K562 (cell line): Measurements from ENCODE around the gene MYBPC3. TPM values are rescaled to one million over a fixed set of nuclear protein-coding genes. Genes with fewer than 3 reads are reported as not detected.

ENCODE experiments used
- ATAC-seq: fragments of 200-7000 bp; cut with Tn5 transposase; 3 replicates; pipeline ENCODE4 v1.9.1; 2020; ENCODE audit warnings: moderate library complexity
- BruUV-seq: library from RNA; stranded (reverse); fragments of 400-500 nt; replicated peaks from 2 replicates; lab custom pipeline; 2021; lab: Mats Ljungman, UMichigan
- CTCF ChIA-PET: fragments of 300-600 bp; formaldehyde crosslinking; extraction: SDS; loops from one replicate; lab custom pipeline; 2021; ENCODE audit warnings: low intra/inter-chr PET ratio; lab: Yijun Ruan, JAX
- POLR2A ChIA-PET: fragments of 300-600, 350-650 bp; sonication (Branson Sonifier 250); formaldehyde crosslinking; extraction: SDS; loops from one replicate; lab custom pipeline; 2021; ENCODE audit warnings: antibody characterized with exemption, inconsistent platforms; lab: Yijun Ruan, JAX
- DNase-seq, 4 experiments: peaks; one replicate each; pipeline versions ENCODE4 v3.0.0 to v3.0.0-alpha.2; 2011 to 2018; ENCODE audit warnings: low spot score in 3 of 4, mixed read lengths in 3 of 4; ENCODE audit errors: extremely low read depth in 1 of 4
- FAIRE-seq: peaks from 2 replicates; lab custom pipeline; 2011; peaks lifted over from hg19 to GRCh38; lab: Jason Lieb, UNC
- H2AFZ ChIP-seq: 2 replicates; pipeline ENCODE4 v1.6.0; 2011; ENCODE audit warnings: low read depth, low read length, control low read depth, inconsistent platforms
- H3K27ac ChIP-seq: fragments of 200-600 bp; 3 replicates; pipeline ENCODE4 v1.8.0; 2011; ENCODE audit warnings: low read depth, mild to moderate bottlenecking, control low read depth, inconsistent platforms, low read length, moderate library complexity, mixed read lengths; ENCODE audit errors: extremely low read depth
- H3K27me3 ChIP-seq, 2 experiments: fragments of 300-600 bp in 1 of 2; 2 replicates in 1 of 2; 3 replicates in 1 of 2; pipeline versions ENCODE4 v1.6.0 to v1.8.0; 2011; ENCODE audit warnings: inconsistent platforms in 2 of 2, low read length in 2 of 2, mild to moderate bottlenecking in 1 of 2, mixed read lengths in 1 of 2, moderate library complexity in 1 of 2; ENCODE audit not compliant: control insufficient read depth in 2 of 2, insufficient read depth in 2 of 2
- H3K36me3 ChIP-seq: fragments of 300-600 bp; 3 replicates; pipeline ENCODE4 v1.8.0; 2011; ENCODE audit warnings: mild to moderate bottlenecking, low read length, inconsistent platforms; ENCODE audit not compliant: control insufficient read depth, insufficient read depth
- H3K4me1 ChIP-seq, 2 experiments: fragments of 200-600 bp in 1 of 2; replicated peaks in 1 of 2; 2 replicates in 1 of 2; 3 replicates in 1 of 2; pipeline versions ENCODE4 v1.5.1 to v1.8.0; 2011; ENCODE audit warnings: inconsistent platforms in 2 of 2, low read length in 2 of 2, mild to moderate bottlenecking in 1 of 2, mixed read lengths in 1 of 2, moderate library complexity in 1 of 2; ENCODE audit not compliant: control insufficient read depth in 2 of 2, insufficient read depth in 2 of 2
- H3K4me2 ChIP-seq: 2 replicates; pipeline ENCODE4 v1.6.1; 2011; ENCODE audit warnings: low read length, control low read depth, inconsistent platforms, mixed read lengths; ENCODE audit not compliant: insufficient read depth
- H3K4me3 ChIP-seq: fragments of 200-600 bp; sonication (generic), shearing (Covaris generic); 2 replicates; pipeline ENCODE4 v1.5.1; 2016; ENCODE audit warnings: control low read depth, inconsistent platforms
- H3K79me2 ChIP-seq: fragments of 200-600 bp; 3 replicates; pipeline ENCODE4 v1.8.0; 2011; ENCODE audit warnings: low read length, inconsistent platforms; ENCODE audit not compliant: control insufficient read depth, insufficient read depth
- H3K9ac ChIP-seq, 2 experiments: 2 replicates each; pipeline versions ENCODE4 v1.6.0 to v1.6.1; 2011; ENCODE audit warnings: low read depth in 2 of 2, low read length in 2 of 2, control low read depth in 1 of 2, inconsistent platforms in 1 of 2, mild to moderate bottlenecking in 1 of 2, mixed read lengths in 1 of 2; ENCODE audit not compliant: insufficient read depth in 1 of 2
- H3K9me1 ChIP-seq: one replicate; pipeline ENCODE4 v1.6.0; 2011; ENCODE audit warnings: inconsistent platforms, mild to moderate bottlenecking, low read length, moderate library complexity; ENCODE audit not compliant: control insufficient read depth, insufficient read depth
- H3K9me3 ChIP-seq: replicated peaks from 2 replicates; pipeline ENCODE4 v1.5.1; 2011; ENCODE audit warnings: low read depth, low read length, inconsistent platforms; ENCODE audit not compliant: control insufficient read depth, insufficient read depth
- H4K20me1 ChIP-seq: replicated peaks from 2 replicates; pipeline ENCODE4 v1.6.1; 2011; ENCODE audit warnings: low read length, inconsistent platforms, mixed read lengths; ENCODE audit not compliant: control insufficient read depth, insufficient read depth
- EHMT2 ChIP-seq: fragments of 450-650 bp; IDR thresholded peaks from 2 replicates; pipeline ENCODE4 v1.6.1; 2018; ENCODE audit warnings: antibody characterized with exemption
- FOS ChIP-seq: IDR thresholded peaks from 3 replicates; pipeline ENCODE4 v1.6.1; 2011; ENCODE audit not compliant: insufficient read length; ENCODE audit errors: extremely low read depth
- GTF2B ChIP-seq: IDR thresholded peaks from 2 replicates; pipeline ENCODE4 v1.6.1; 2011; ENCODE audit not compliant: insufficient read length; ENCODE audit errors: extremely low read depth
- HINFP ChIP-seq: fragments of 450-650 bp; conservative IDR thresholded peaks from 2 replicates; pipeline ENCODE4 v1.6.1; 2016; ENCODE audit warnings: missing genetic modification characterization, low read depth, mild to moderate bottlenecking, control low read depth, missing compliant biosample characterization
- IRF2 ChIP-seq: sonication (generic); formaldehyde crosslinking; IDR thresholded peaks from 2 replicates; pipeline ENCODE4 v1.8.1; 2022; ENCODE audit warnings: mild to moderate bottlenecking, missing genetic modification reagents
- KDM1A ChIP-seq, 2 experiments: fragments of 450-650 bp; IDR thresholded peaks; 2 replicates each; pipeline ENCODE4 v1.6.1; 2016; ENCODE audit warnings: mild to moderate bottlenecking in 2 of 2
- KLF13 ChIP-seq: fragments of 450-650 bp; IDR thresholded peaks from 2 replicates; pipeline ENCODE4 v1.6.1; 2016; ENCODE audit warnings: missing genetic modification characterization, low read depth, mild to moderate bottlenecking, missing compliant biosample characterization, moderate library complexity, borderline replicate concordance
- MCM3 ChIP-seq: fragments of 450-650 bp; IDR thresholded peaks from 2 replicates; pipeline ENCODE4 v1.6.1; 2016
- MLLT1 ChIP-seq, 2 experiments: fragments of 450-650 bp; IDR thresholded peaks; 2 replicates each; pipeline ENCODE4 v1.6.1; 2016
- PHF20 ChIP-seq: fragments of 450-650 bp; IDR thresholded peaks from 2 replicates; pipeline ENCODE4 v1.6.1; 2018; ENCODE audit not compliant: partially characterized antibody
- RB1 ChIP-seq: fragments of 450-650 bp; IDR thresholded peaks from 2 replicates; pipeline ENCODE4 v1.6.1; 2017; ENCODE audit warnings: low read depth, mild to moderate bottlenecking
- RNF219 ChIP-seq: fragments of 250-450 bp; sonication (Bioruptor Pico); IDR thresholded peaks from 2 replicates; pipeline ENCODE4 v1.5.0; 2022; ENCODE audit warnings: mild to moderate bottlenecking
- ZC3H4 ChIP-seq: sonication (generic); formaldehyde crosslinking; IDR thresholded peaks from 2 replicates; pipeline ENCODE4 v1.9.0; 2021; ENCODE audit warnings: missing genetic modification reagents, borderline replicate concordance
- ZNF785 ChIP-seq: fragments of 250-450 bp; sonication (Bioruptor Pico); IDR thresholded peaks from 2 replicates; pipeline ENCODE4 v1.4.0; 2020; ENCODE audit warnings: mild to moderate bottlenecking
- ZSCAN29 ChIP-seq: fragments of 450-650 bp; IDR thresholded peaks from 2 replicates; pipeline ENCODE4 v1.6.1; 2017
- WGBS: fragments of 100-300 bp; shearing (Covaris generic); methylation state at CpG from one replicate; pipeline ENCODE4 v1.1.6; 2016; ENCODE audit warnings: low coverage, mixed read lengths; ENCODE audit not compliant: insufficient coverage; ENCODE audit errors: missing lambda C conversion rate; 5-methylcytosine and 5-hydroxymethylcytosine counted together
- in situ Hi-C: fragments of 300-500 bp; cut with MboI; formaldehyde crosslinking; loops from 4 replicates; pipeline ENCODE4 v1.15.0; 2018; ENCODE audit warnings: inconsistent platforms, mixed read lengths
- intact Hi-C: fragments of 100-400 bp; cut with micrococcal nuclease; formaldehyde crosslinking; loops from 2 replicates; pipeline ENCODE4 v1.14.2; 2022
- polyA plus RNA-seq, 8 experiments: library from polyadenylated mRNA; depleted of rRNA in 4 of 8; stranded (reverse) in 5 of 8; unstranded in 3 of 8; fragments of >200 nt; fragmentation: Nextera tagmentation in 2 of 8; fragmentation: Illumina TruSeq in 1 of 8; extraction: Ambion mirVana in 2 of 8; extraction: Trizol in 1 of 8; gene quantifications; 2 replicates each; pipeline versions ENCODE4 v1.2.1 to v1.2.3, GENCODE V29; 2011 to 2014; ENCODE audit warnings: inconsistent platforms in 1 of 8, missing spikeins in 1 of 8
- total RNA-seq, 7 experiments: library from RNA; depleted of rRNA in 6 of 7; stranded (reverse); fragments of >200 nt in 6 of 7; fragmentation: Illumina TruSeq in 2 of 7; extraction: Trizol in 2 of 7; gene quantifications; 2 replicates each; pipeline versions ENCODE4 v1.2.1 to v1.2.3, GENCODE V29; 2011 to 2021; ENCODE audit warnings: low replicate concordance in 1 of 7

Gene MYBPC3
- total and polyA plus RNA-seq, 9 of the 15 experiments (the other 6 are each of a cell fraction or from before 2014, with no cell fraction given) = 0.01 TPM; not detected in 8

- TF ChIP-seq RNF219 (CRISPR knock-in tag) (no peak), KLF13 (tag) (no peak), ZNF785 (CRISPR knock-in tag) (no peak), ZC3H4 (CRISPR knock-in tag) (no peak), ZSCAN29 (no peak), FOS (no peak), IRF2 (CRISPR knock-in tag) (no peak)
- TF ChIP-seq, all 486 proteins: peak for 0
Measured at GRCh38 chr11:47340980-47341775, 11.3 kb downstream of the MYBPC3 start (continued).

GRCh38 chr11:47340010-47340409 lies 12.5 kb downstream of the MYBPC3 start:
- H3K4me3 ChIP-seq = no peak overlapping the region
- no peaks in the 10 kb centered on the region for H3K79me2 ChIP-seq
- ChIA-PET CTCF (no interaction called here), POLR2A (interaction anchor here (0.6 kb wide), 1 partner anchor 578 kb away, joined by 4 read pairs; no protein-coding TSS in a partner anchor)
- no peak overlapping the region for H3K4me2 ChIP-seq
- H2AFZ ChIP-seq = no peak overlapping the region
- H3K9ac ChIP-seq = no peak overlapping the region
- DNase-seq (no peak), FAIRE-seq (no peak), ATAC-seq (no peak)
- H3K27ac ChIP-seq = no peak overlapping the region
- H4K20me1 ChIP-seq = no peaks in the 10 kb centered on the region
- peaks cover 6 to 51% of the 10 kb centered on the region in 2 experiments; a peak in 3 of 5 replicates for H3K4me1 ChIP-seq
- intact Hi-C loops (no loop called here), in situ Hi-C loops (loop anchor here (10.0 kb wide), 1 partner anchor 165 kb away; the partner anchor contains the start of gene ARFGAP2)
- peaks cover 2% of the 10 kb centered on the region for H3K9me1 ChIP-seq
- no peaks in the 10 kb centered on the region for H3K36me3 ChIP-seq
- no TSS peak for BruUV-seq
- peaks cover 4 to 20% of the 10 kb centered on the region in 2 experiments; a peak in 3 of 5 replicates for H3K27me3 ChIP-seq
- WGBS = 57% methylated on average over 9 of the region's 9 CpGs
- H3K9me3 ChIP-seq = no peaks in the 10 kb centered on the region
- TF ChIP-seq RB1 (no peak), GTF2B (no peak), EHMT2 (no peak), HINFP (no peak), KDM1A (IDR thresholded peaks at IDR 0.05) (peak in 1 of 2 experiments; percentile 66; a peak in 1 of 4 replicates), MLLT1 (IDR thresholded peaks at IDR 0.05) (0 out of 4 replicates have a peak, but pooled peaks of 1 of the 2 experiments have one; percentile 46), PHF20 (peak; percentile 52), MCM3 (no peak)
